Activated CD4-positive, alpha-beta T cell treated with anti-CD3 and anti-CD28 coated beads for 4 hours (primary cell): ENCODE measurements around the gene MVD.
"Not testable (repeated sequence)": the region's sequence is repeated elsewhere in the genome, so short reads cannot be mapped to it uniquely, and the experiment has no call there.

Experiments used
- DNase-seq, 2 donors: peaks; one replicate each; pipeline ENCODE4 v3.0.0-alpha.2; 2020

Gene MVD

GRCh38 chr16:88681084-88681680, 18.3 kb upstream of the MVD start:
- peak in 1 of 2 donors; percentile 40 for DNase-seq

- no peak for DNase-seq
Observed at GRCh38 chr16:88680554-88681083, 17.7 kb upstream of the MVD start.

- no peak for DNase-seq
Observed at GRCh38 chr16:88678224-88678979, 15.5 kb upstream of the MVD start.

DNA sequence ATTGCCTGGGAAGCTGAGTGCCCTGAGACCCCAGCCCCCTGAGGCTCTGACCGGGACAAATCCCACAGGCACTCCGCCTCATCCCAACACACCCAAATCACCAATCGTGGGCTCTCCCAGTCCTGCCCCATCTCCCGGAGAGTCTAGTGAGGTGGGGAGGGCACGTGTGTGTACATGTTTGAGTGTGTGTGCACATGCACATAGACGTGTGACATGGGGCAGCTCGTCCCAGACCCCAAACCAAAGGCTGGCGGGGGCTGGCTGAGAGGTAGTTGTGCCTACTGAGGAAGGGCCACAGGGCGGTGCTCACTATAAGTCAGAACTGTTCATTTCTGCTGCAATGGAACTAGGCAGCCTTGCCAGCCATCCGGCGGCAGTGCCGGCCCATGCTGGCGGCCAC, 14.8 kb upstream of the MVD start:
- no peak for DNase-seq

DNA sequence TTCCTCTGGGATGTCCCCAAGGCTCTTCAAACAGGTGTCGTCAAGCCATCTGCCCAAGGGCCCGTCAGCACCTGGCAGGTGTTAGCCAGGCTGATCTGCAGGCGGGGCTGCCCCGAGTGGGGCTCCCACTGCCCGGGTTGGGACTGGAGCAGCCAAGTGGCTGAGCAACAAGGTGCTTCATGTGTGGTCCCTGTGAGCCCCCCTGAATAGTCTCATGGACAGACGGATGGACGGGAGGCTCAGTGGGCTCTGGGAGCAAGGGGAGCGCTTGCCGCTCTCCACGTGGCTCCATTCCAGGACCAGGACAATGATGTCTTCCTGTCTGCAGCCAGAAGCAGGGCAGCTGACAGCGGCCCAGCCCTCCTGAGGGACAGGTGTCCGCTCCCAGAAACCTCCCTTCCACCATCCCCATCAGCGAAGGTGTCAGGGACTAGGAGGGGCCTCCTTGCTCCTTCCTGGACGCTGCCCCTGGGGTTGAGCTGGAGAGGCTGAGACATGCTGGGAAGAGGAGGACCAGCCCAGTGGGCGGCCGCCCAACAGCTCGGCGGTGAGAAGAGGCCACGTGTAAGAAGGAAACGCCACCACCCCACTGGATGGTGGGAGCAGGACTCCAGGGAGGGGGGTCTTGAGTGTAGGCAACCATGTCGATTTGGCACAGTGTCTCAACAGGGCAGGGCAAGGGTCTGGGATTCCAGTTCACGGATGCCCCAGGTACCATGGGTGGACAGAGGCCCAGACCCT, 13.8 kb upstream of the MVD start:
- no peak for DNase-seq

- no peak for DNase-seq
Observed at GRCh38 chr16:88673716-88674379, 11.0 kb upstream of the MVD start.

DNA sequence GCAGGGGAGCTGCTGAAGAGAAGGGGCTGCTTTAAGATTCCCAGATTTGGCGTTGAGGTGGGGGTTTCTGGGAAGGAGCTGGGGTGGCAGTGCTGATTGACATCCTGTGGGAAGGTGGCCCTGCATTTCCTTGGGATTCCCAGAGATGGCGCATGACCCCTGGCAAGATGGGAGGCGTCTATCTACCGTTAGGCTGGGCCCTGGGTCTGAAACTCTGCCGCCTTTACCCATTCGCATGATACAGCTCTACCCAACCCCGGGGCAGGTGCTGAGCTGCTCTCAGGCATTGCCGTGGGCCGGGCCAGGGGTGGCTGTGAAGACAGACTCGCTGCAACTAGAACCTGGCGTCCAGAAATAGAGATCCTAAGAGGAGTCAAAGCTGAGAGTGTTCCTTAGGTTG, 9.9 kb upstream of the MVD start:
- no peak for DNase-seq

GRCh38 chr16:88671806-88672205, 8.9 kb upstream of the MVD start:
- DNase-seq = no peak

DNA sequence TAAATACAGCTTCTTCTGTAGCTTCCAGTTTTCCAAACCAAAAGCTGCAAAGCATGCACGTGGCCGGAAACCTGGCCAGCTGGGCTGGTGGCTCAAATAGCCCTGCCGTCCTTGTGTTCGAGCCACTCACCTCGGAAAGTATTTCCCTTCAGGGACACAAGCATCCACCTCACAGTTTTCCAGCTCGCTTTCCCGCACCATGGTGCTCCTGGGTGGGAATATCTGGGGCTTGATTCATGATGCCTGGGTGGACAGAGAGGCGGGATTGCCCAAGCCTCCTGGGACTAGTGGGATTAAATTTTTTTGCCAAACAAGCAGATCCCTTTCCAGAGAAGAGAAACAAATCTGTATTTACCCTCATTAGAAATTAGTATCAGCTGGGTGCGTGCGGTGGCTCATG, 7.1 kb upstream of the MVD start:
- no peak for DNase-seq

DNA sequence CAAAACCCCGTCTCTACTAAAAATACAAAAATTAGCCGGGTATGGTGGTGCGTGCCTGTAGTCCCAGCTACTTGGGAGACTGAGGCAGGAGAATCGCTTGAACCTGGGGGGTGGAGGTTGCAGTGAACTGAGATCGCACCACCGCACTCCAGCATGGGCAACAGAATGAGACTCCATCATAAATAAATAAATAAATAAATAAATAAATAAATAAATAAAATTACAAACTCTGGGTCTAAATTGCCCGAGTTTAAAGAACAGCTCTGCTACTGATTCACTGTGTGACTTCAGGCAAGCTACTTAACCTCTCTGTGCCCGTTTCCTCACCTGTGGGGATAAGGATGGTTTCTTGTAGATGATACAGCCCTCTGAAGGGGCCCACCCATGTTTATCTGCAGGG, 6.6 kb upstream of the MVD start:
- DNase-seq = not testable (repeated sequence)

GRCh38 chr16:88667461-88667860, 4.6 kb upstream of the MVD start:
- no peak for DNase-seq

GRCh38 chr16:88665570-88665969, 2.7 kb upstream of the MVD start:
- DNase-seq = no peak

GRCh38 chr16:88665148-88665547, 2.3 kb upstream of the MVD start:
- DNase-seq = no peak

- DNase-seq = no peak
Observed at GRCh38 chr16:88662222-88662842, 559 bp downstream of the MVD start.

GRCh38 chr16:88661468-88661867, 1.4 kb downstream of the MVD start:
- no peak for DNase-seq

DNA sequence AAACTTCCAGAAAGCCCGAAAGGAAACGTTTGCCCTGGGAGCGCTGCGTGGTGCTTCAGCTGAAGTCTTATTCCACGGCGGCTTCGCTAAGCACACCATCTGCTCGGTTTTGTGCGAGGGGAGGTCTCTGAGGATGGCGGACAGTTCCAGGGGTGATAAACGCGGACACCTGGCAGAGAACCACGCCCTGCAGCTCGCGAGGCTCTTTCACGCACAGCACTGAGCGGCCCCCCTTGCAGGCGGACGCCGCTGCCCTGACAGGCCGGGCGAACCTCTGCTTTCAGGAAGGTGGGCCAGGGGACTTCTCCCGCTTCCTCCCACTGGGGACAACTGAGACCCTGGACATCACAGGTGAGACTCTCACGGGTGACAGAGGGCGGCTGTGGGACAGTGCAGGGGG, 3.7 kb downstream of the MVD start:
- no peak for DNase-seq

DNA sequence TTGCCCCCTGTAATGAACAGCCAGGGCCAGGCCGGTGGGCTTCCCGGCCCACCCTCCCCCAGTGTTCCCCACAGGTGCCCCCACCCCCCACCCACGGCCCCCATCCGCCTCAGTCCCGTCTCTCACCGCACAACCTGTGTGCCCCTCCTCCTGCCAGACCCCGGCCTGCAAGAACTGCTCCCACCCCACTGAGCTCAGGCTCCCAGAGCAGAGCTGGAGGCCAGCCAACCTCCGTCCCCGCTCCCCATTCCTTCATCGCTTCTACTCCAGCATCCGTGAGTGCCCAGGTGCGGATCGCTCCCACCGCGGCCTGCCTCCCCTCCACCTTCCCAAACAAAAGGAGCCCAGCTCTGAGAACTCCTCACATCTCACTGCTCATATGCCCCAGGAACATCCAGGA, 4.2 kb downstream of the MVD start:
- no peak for DNase-seq

GRCh38 chr16:88657371-88657770, 5.5 kb downstream of the MVD start:
- DNase-seq = no peak

GRCh38 chr16:88656291-88656980, 6.5 kb downstream of the MVD start:
- DNase-seq = no peak

DNA sequence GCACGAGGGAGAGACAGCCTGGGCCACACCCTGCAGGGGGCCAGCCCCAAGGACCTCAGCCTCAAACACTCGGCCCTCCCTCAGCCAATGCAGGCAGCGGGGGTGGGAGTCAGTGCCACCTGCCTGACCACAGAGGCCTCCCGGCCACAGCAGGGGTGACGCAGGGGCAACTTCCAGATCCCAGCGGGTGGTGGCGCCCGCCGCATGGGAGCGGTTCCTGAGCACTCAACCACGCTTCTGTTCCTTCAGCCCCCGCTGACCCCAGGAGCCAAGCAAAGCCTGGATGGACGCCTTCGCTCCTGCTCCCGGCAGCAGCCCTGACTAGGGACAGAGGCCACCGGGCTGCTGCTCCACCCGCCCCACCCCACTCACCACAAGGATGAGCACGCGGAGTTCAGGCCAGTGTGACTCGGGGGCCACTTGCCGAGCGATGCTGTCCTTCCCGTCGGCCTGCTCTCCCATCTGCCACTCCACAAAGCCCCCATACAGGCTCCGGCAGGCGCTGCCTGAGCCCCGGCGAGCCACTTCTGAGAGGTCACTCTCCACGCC, 7.1 kb downstream of the MVD start:
- no peak for DNase-seq

DNA sequence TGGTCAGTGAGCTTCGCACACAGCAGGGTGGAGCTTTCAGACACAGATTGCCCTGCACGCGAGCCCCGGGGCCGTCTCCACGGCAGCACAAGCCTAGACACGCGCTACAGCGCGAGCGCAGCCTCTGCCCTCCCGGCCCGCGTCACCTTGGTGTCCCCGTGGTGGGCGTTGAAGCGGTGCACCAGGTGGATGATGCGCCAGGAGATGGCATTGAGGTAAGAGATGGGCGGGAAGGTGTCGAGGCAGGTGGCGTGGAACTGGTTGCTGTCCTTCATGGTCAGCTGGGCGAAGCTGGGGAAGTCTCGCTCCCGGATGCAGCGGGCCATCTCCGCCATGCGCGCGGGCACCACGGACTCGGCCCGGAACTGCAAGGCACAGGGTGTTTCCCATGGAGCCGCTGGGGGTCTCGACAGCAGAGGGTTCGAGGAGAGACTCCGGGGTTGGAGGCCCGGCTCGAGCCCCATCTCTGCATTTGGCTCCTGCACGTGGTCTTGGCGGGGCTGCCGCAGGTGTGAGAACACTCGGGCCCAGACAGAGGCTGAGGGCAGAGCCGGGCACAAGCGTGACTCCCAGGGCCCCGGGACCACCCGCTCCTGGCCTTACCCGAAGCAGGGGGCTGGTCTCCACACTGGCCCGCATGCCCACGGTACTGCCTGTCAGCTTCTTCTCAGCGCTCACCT, 7.7 kb downstream of the MVD start:
- DNase-seq = no peak
